HG02938 (cell line): ENCODE results near the gene SYTL5.

Source experiments
- ATAC-seq: cut with Tn5 transposase; IDR thresholded peaks from one replicate; pipeline ENCODE4 v1.9.1; 2021; ENCODE audit warnings: mild to moderate bottlenecking, moderate library complexity; ENCODE audit not compliant: unreplicated experiment

Gene SYTL5

GRCh38 chrX:38138157-38138891, 132.0 kb downstream of the SYTL5 start:
- no peak for ATAC-seq

DNA sequence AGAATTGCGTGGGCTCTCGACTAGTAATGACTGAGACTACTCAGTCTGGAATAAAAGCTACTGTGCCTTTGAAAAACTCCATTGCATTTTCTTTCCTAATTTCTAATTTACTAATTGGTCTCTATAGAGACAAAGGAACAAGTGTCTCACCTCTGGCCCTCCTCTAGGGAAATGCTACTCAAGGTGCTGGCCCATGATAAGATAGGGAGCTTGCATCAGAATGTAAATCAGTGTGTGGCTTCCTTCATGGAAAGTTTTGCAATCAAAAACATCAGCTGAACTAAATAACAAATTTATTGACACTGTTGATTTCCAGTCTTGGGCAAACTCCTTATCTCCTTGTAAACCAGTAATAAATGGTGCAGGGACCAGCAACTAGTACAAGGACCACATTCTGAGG, 132.5 kb downstream of the SYTL5 start:
- ATAC-seq = no peak

- no peak for ATAC-seq
These were observed 136.3 kb downstream of the SYTL5 start for GRCh38 chrX:38142610-38143009.

DNA sequence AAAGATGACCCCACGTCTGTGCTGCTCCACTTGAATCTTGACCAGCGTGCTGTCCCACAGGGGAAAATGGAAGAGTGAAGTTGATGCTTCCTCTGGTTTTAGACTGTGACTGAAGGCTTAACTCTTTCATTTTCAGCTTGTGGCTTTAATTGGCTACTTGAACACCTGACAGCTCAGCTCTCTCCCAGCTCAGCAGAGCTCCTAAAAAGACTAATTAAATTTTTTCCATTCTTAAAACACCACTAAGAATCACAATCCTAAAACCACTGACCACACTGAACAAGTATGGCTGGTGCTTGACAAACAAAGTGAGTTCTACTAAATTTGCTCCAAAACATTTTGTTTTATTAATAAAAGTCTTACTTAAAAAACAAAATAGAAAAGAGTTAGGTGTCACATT, 142.7 kb downstream of the SYTL5 start:
- no peak for ATAC-seq

- ATAC-seq = no peak
These were observed 144.6 kb downstream of the SYTL5 start for GRCh38 chrX:38150993-38151392.

DNA sequence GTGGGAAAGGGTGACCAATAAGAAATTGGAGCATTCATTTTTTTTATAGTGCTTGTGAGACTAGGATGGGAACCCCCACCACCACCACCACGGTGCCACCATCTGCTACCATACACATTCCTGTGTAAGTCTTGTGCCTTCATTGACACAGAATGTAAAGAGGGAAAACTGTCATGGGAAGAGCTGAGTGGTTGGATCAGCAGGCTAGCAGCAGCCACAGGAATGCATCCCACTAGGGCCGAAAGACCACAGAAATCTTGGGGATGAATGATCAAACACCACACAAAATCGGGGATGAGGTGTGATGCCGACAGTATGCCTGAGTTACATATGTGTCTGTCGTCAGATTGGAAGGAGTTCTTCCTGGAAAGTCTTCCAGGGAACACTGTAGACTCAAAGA, 145.1 kb downstream of the SYTL5 start:
- ATAC-seq = no peak

DNA sequence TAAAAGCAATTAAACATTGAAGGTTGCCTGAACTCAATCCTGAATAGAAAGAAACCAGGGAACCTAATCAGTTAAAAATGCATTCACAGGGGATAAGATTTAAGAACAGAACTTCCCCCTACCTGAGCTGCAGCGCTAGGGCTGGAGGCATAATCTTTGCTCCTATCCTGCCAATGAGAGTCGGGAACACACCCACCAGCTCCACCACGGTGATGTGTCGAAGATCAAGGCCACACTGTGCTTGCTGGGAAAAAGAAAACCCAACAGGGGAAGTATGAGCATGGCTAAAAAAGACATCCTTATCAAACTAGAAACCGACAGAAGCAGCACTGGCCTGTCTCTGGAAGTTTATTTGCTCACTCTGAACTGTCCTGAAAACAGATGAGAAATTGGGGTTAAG, 148.0 kb downstream of the SYTL5 start:
- ATAC-seq = no peak

DNA sequence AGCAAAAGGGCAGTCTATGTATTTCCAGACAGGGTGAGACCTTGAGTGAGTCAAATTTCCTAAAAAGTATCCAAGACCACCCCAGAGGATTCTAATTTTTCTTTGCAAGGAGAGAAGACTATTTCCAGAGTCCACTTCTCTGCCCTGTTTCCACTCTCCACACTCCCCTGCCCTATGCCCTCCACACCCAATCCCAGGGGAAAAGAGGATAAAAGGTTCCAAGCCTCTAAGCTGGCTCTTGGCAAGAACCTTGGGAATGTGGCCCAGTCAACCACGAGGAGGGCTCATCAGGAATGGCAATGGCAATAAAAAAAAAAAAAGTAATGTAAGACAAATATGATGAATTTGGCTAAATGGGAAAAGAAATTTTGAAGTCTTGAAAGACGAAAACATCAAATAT, 148.5 kb downstream of the SYTL5 start:
- ATAC-seq = no peak

DNA sequence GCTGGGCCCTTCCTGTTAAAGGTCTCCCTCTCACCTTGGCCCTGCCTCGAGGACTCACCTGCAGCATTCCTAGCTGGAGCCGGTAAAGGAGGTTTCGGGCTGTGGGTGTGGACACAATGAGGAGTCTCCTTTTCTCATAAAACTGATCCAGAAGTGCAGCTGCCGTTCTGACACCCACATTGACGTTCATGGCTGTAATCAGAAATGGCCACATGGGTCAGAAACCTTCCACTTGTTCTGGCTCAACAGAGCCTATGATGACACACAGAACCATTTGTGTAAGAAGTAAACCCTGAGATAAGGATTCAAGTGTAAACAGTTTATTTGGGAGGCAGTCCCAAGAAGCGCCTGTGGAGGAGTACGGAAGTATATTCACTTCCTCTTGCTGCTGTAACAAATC, 150.5 kb downstream of the SYTL5 start:
- no peak for ATAC-seq

- no peak for ATAC-seq
These were observed 156.8 kb downstream of the SYTL5 start for GRCh38 chrX:38163193-38163592.

GRCh38 chrX:38165023-38165422, 158.7 kb downstream of the SYTL5 start:
- ATAC-seq = no peak

DNA sequence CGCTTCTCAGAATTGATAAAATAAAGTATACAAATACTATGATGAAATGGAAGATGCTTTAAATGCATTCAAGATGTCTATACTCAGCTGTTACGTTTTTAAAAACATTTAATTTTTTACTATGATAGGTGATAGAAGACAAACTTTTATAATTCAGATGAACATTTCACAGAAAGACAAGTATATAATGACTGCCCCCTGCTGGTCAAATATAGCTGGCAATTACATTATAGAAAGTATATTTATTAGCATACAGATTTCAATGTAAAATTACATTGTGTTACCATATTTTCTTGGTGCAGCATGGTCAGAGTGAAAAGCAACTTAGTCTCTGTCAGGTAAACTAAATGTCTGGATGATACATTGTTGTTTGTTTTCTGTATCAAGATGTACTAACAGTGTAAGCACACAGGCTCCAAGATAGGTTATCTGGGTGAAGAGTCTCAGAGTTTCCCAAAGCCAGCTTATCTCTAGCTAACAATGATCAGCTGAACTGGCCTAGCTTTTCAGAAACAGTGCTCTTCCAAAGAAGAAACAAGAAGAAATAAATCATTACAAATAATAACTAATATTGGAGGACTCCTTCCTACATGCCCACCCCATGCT, 160.2 kb downstream of the SYTL5 start:
- ATAC-seq = no peak

DNA sequence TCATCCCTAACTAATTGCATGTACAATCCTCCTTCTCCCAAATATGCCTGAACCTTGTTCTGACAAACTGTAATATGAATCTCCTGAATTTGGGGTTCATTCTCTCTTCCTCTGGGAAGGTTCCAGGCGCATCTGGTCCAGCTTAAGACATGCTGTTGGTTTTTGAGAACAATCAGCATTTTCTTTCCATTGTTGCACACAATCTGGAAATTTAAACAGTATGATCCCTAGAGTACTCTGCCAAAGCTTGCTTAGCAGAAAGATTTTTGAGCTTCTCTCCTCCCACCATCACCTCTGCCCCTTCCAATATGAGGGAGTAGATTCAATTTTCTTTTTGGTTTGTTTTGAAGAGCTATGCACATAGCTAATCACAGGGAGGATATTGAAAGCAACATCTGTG, 164.2 kb downstream of the SYTL5 start:
- no peak for ATAC-seq

GRCh38 chrX:38172596-38172995, 166.2 kb downstream of the SYTL5 start:
- ATAC-seq = no peak

GRCh38 chrX:38175139-38175538, 168.8 kb downstream of the SYTL5 start:
- ATAC-seq = no peak

- no peak for ATAC-seq
These were observed 172.0 kb downstream of the SYTL5 start for GRCh38 chrX:38178396-38178795.
